Liver (tissue), 9 donors: ENCODE measurements around the gene KRTAP3-2. TPM values are rescaled to one million over a fixed set of nuclear protein-coding genes. Genes with fewer than 3 reads are reported as not detected.

ENCODE experiments used
- DNase-seq: peaks from one replicate; pipeline ENCODE4 v3.0.0-alpha.2; 2017; ENCODE audit warnings: low spot score
- H3K27ac ChIP-seq, 2 donors: one replicate each; pipeline ENCODE4 v1.7.0; 2013; ENCODE audit warnings: inconsistent platforms in 2 of 2, low read length in 2 of 2, control low read depth in 1 of 2, low read depth in 1 of 2, mild to moderate bottlenecking in 1 of 2
- H3K27me3 ChIP-seq, 4 donors: one replicate each; pipeline versions ENCODE4 v1.6.1 to v1.7.0; 2013; ENCODE audit warnings: low read length in 3 of 4, inconsistent platforms in 1 of 4, mild to moderate bottlenecking in 1 of 4, moderate library complexity in 1 of 4; ENCODE audit not compliant: control insufficient read depth in 4 of 4, insufficient read depth in 4 of 4
- H3K36me3 ChIP-seq, 4 donors: one replicate each; pipeline versions ENCODE4 v1.6.1 to v1.7.0; 2013; ENCODE audit warnings: low read length in 3 of 4, mild to moderate bottlenecking in 3 of 4, low read depth in 1 of 4, moderate library complexity in 1 of 4; ENCODE audit not compliant: control insufficient read depth in 4 of 4, insufficient read depth in 3 of 4
- H3K4me1 ChIP-seq, 4 donors: one replicate each; pipeline versions ENCODE4 v1.6.1 to v1.7.0; 2013; ENCODE audit warnings: low read length in 3 of 4, mild to moderate bottlenecking in 3 of 4, moderate library complexity in 1 of 4; ENCODE audit not compliant: control insufficient read depth in 4 of 4, insufficient read depth in 4 of 4
- H3K4me3 ChIP-seq, 3 donors: one replicate each; pipeline versions ENCODE4 v1.6.1 to v1.7.0; 2013; ENCODE audit warnings: low read length in 3 of 3, control low read depth in 1 of 3, low read depth in 1 of 3, mild to moderate bottlenecking in 1 of 3
- H3K9ac ChIP-seq, 2 donors: one replicate each; pipeline ENCODE4 v1.7.0; 2013; ENCODE audit warnings: low read length in 2 of 2, mild to moderate bottlenecking in 2 of 2, moderate library complexity in 2 of 2, control low read depth in 1 of 2, low read depth in 1 of 2
- H3K9me3 ChIP-seq, 4 donors: one replicate each; pipeline versions ENCODE4 v1.6.1 to v1.7.0; 2013; ENCODE audit warnings: low read length in 3 of 4; ENCODE audit not compliant: control insufficient read depth in 4 of 4
- EGR1 ChIP-seq, 2 donors: IDR thresholded peaks; 2 replicates each; pipeline ENCODE4 v1.6.1; 2016 to 2018; ENCODE audit warnings: antibody characterized with exemption in 2 of 2, low read depth in 2 of 2
- FOXA1 ChIP-seq: IDR thresholded peaks from 2 replicates; pipeline ENCODE4 v1.6.1; 2016; ENCODE audit warnings: antibody characterized with exemption
- FOXA2 ChIP-seq: IDR thresholded peaks from 2 replicates; pipeline ENCODE4 v1.6.1; 2016; ENCODE audit warnings: antibody characterized with exemption
- GABPA ChIP-seq, 2 donors: IDR thresholded peaks in 1 of 2; conservative IDR thresholded peaks in 1 of 2; 2 replicates each; pipeline ENCODE4 v1.6.1; 2016; ENCODE audit warnings: antibody characterized with exemption in 2 of 2, mild to moderate bottlenecking in 1 of 2, moderate library complexity in 1 of 2
- HNF4A ChIP-seq, 2 donors: conservative IDR thresholded peaks; 2 replicates each; pipeline ENCODE4 v1.6.1; 2016; ENCODE audit warnings: antibody characterized with exemption in 2 of 2, mild to moderate bottlenecking in 2 of 2
- HNF4G ChIP-seq: IDR thresholded peaks from 2 replicates; pipeline ENCODE4 v1.6.1; 2016; ENCODE audit warnings: antibody characterized with exemption
- JUND ChIP-seq, 2 donors: IDR thresholded peaks; 2 replicates each; pipeline ENCODE4 v1.6.1; 2016; ENCODE audit warnings: antibody characterized with exemption in 2 of 2
- MAX ChIP-seq: IDR thresholded peaks from 2 replicates; pipeline ENCODE4 v1.6.1; 2016; ENCODE audit warnings: antibody characterized with exemption
- NR2F2 ChIP-seq: IDR thresholded peaks from 2 replicates; pipeline ENCODE4 v1.6.1; 2016; ENCODE audit warnings: antibody characterized with exemption
- SP1 ChIP-seq: IDR thresholded peaks from 2 replicates; pipeline ENCODE4 v1.6.1; 2018; ENCODE audit warnings: antibody characterized with exemption, mild to moderate bottlenecking
- TAF1 ChIP-seq: conservative IDR thresholded peaks from 2 replicates; pipeline ENCODE4 v1.6.1; 2016; ENCODE audit warnings: antibody characterized with exemption, mild to moderate bottlenecking
- ZBTB33 ChIP-seq: IDR thresholded peaks from 2 replicates; pipeline ENCODE4 v1.6.1; 2016; ENCODE audit warnings: antibody characterized with exemption
- WGBS: extraction: QIAGEN DNeasy Blood & Tissue Kit; methylation state at CpG from one replicate; pipeline ENCODE4 v1.1.7; 2013; 5-methylcytosine and 5-hydroxymethylcytosine counted together
- polyA plus RNA-seq, 2 donors: library from polyadenylated mRNA; stranded (reverse) in 1 of 2; unstranded in 1 of 2; fragments of 200-250 nt in 1 of 2; fragments of >200 nt in 1 of 2; fragmentation: Nextera tagmentation in 1 of 2; extraction: Ambion mirVana in 1 of 2; gene quantifications; one replicate each; pipeline versions ENCODE4 v1.2.1 to v1.2.3, GENCODE V29; 2013 to 2015
- total RNA-seq, 2 donors: library from RNA; depleted of rRNA; stranded (reverse); fragments of >200 nt; gene quantifications; one replicate each; pipeline ENCODE4 v1.2.3, GENCODE V29; 2014
- TF ChIP-seq, protein P1 (sequence below): fragments of 150-350 bp; IDR thresholded peaks from 2 replicates; pipeline ENCODE4 v1.5.1; 2017; ENCODE audit warnings: improper control_type of control experiment, low read depth, low read length; ENCODE audit not compliant: missing input control
- TF ChIP-seq, protein P2 (sequence below): IDR thresholded peaks from 2 replicates; pipeline ENCODE4 v1.6.1; 2016; ENCODE audit warnings: antibody characterized with exemption, mild to moderate bottlenecking
- donor health status: healthy.
- donor health status: healthy.
- donor health status: healthy.
- donor health status: healthy.
- donor health status: healthy.

Gene KRTAP3-2
- total and polyA plus RNA-seq, 4 donors: not detected

GRCh38 chr17:40996829-40997228 lies 2.9 kb downstream of the KRTAP3-2 start:
- H3K9me3 ChIP-seq: no peaks in the 10 kb centered on the region
- H3K27me3 ChIP-seq: peaks cover 0 to 11% (median 0%) of the 10 kb centered on the region in 4 donors
- TF ChIP-seq NR2F2 (no peak), FOXA2 (no peak), ZBTB33 (no peak), MAX (no peak), GABPA (IDR thresholded peaks at IDR 0.05 in 1 of 2, conservative IDR thresholded peaks at IDR 0.05 in 1 of 2) (no peak), HNF4G (no peak), HNF4A (conservative IDR thresholded peaks at IDR 0.05) (no peak), FOXA1 (no peak), SP1 (no peak), JUND (IDR thresholded peaks at IDR 0.05) (no peak)
- TF ChIP-seq, protein P1, sequence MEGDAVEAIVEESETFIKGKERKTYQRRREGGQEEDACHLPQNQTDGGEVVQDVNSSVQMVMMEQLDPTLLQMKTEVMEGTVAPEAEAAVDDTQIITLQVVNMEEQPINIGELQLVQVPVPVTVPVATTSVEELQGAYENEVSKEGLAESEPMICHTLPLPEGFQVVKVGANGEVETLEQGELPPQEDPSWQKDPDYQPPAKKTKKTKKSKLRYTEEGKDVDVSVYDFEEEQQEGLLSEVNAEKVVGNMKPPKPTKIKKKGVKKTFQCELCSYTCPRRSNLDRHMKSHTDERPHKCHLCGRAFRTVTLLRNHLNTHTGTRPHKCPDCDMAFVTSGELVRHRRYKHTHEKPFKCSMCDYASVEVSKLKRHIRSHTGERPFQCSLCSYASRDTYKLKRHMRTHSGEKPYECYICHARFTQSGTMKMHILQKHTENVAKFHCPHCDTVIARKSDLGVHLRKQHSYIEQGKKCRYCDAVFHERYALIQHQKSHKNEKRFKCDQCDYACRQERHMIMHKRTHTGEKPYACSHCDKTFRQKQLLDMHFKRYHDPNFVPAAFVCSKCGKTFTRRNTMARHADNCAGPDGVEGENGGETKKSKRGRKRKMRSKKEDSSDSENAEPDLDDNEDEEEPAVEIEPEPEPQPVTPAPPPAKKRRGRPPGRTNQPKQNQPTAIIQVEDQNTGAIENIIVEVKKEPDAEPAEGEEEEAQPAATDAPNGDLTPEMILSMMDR: no peak
- no peaks in the 10 kb centered on the region for H3K4me1 ChIP-seq
- no peak overlapping the region for H3K9ac ChIP-seq
- no peak for DNase-seq
- H3K36me3 ChIP-seq: no peaks in the 10 kb centered on the region
- WGBS: 82% methylated on average over 4 of the region's 4 CpGs
- H3K27ac ChIP-seq: no peak overlapping the region
- H3K4me3 ChIP-seq: no peak overlapping the region

DNA sequence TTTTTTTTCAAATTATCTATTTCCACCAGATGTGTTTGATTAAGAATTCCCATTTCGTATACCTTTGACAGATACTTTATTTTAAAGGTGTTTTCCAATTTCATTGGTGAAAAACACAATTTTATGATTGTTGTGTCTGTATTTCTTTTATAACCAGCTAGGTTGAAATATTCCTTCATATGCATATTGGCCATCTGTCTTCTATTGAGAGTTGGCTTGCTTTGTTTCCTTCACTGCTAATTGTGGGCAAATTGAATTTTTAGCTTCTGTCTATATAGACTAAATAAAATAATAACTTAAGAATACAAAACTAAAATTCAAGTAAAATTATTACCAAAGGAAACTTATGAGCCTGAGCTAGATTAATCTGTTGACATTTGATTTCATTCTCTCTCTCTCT lies 4.6 kb downstream of the KRTAP3-2 start:
- DNase-seq: no peak
- no peaks in the 10 kb centered on the region for H3K4me1 ChIP-seq
- H3K9ac ChIP-seq: no peak overlapping the region
- WGBS: 8% methylated on average over 1 of the region's 1 CpG
- peaks cover 0 to 11% (median 0%) of the 10 kb centered on the region in 4 donors for H3K27me3 ChIP-seq
- no peaks in the 10 kb centered on the region for H3K36me3 ChIP-seq
- no peak for TF ChIP-seq HNF4A (conservative IDR thresholded peaks at IDR 0.05)
- no peak for TF ChIP-seq FOXA2
- no peak for TF ChIP-seq MAX
- TF ChIP-seq EGR1 (IDR thresholded peaks at IDR 0.05; ENCODE audit: low read depth in 2 of 2): no peak
- no peak for TF ChIP-seq SP1
- TF ChIP-seq, protein P2, sequence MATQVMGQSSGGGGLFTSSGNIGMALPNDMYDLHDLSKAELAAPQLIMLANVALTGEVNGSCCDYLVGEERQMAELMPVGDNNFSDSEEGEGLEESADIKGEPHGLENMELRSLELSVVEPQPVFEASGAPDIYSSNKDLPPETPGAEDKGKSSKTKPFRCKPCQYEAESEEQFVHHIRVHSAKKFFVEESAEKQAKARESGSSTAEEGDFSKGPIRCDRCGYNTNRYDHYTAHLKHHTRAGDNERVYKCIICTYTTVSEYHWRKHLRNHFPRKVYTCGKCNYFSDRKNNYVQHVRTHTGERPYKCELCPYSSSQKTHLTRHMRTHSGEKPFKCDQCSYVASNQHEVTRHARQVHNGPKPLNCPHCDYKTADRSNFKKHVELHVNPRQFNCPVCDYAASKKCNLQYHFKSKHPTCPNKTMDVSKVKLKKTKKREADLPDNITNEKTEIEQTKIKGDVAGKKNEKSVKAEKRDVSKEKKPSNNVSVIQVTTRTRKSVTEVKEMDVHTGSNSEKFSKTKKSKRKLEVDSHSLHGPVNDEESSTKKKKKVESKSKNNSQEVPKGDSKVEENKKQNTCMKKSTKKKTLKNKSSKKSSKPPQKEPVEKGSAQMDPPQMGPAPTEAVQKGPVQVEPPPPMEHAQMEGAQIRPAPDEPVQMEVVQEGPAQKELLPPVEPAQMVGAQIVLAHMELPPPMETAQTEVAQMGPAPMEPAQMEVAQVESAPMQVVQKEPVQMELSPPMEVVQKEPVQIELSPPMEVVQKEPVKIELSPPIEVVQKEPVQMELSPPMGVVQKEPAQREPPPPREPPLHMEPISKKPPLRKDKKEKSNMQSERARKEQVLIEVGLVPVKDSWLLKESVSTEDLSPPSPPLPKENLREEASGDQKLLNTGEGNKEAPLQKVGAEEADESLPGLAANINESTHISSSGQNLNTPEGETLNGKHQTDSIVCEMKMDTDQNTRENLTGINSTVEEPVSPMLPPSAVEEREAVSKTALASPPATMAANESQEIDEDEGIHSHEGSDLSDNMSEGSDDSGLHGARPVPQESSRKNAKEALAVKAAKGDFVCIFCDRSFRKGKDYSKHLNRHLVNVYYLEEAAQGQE: no peak
- no peak for TF ChIP-seq TAF1
- no peak for TF ChIP-seq JUND (IDR thresholded peaks at IDR 0.05)
- H3K9me3 ChIP-seq: no peaks in the 10 kb centered on the region
- H3K4me3 ChIP-seq: no peak overlapping the region
- H3K27ac ChIP-seq: no peak overlapping the region
